Stimulated activated CD8-positive, alpha-beta memory T cell treated with anti-CD3 and anti-CD28 coated beads, Interleukin-4, amount 100 ng/mL, for 24 hours (primary cell): ENCODE results near the gene MED10.

Experiments
- DNase-seq: peaks from one replicate; pipeline ENCODE4 v3.0.0-alpha.2; 2020; ENCODE audit warnings: low read depth

Gene MED10

DNA sequence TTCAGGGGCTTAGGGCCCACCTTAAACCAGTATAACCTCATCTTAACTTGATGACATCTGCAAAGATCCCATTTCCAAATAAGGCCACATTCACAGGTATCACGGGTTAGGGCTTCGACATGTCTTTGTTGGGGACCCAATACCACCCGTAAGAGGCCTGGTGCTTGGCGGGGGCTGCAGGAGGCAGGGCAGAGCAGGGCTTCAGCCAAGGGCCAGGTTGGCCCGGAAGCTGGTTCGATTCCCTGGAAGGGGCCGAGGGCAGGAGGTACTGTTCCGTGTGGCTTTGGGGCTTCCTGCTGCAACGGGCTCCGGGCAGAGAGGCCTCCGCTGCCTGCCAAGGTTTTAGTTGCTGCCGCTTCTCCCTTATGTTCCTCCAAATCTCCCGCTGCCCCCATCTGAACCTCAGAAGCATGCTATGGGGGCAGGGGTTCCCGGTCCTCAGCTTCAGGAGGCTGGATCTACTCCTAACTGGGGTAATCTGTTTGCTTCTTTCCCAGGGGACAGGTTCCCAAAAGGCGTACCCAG, 29.8 kb downstream of the MED10 start:
- DNase-seq, result no peak

DNA sequence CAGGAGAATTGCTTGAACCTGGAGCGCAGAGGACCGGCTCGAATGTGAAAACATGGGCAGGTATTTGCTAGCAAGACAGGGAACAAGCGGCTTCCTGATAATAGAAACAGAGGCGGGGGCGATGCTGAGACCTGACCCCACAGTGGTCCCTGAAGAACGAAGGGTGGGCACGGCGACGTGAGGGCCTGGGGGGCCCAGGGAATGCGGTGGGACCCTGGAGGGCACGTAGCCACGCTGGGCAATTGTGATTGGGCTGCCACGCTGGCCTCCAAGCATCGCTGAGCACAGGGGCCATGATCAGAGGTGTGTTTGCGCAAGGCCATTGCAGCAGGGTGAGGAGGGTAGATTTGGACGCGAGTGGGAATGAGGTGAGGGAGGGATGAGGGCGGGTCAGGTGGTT, 30.7 kb downstream of the MED10 start:
- DNase-seq, result no peak

DNA sequence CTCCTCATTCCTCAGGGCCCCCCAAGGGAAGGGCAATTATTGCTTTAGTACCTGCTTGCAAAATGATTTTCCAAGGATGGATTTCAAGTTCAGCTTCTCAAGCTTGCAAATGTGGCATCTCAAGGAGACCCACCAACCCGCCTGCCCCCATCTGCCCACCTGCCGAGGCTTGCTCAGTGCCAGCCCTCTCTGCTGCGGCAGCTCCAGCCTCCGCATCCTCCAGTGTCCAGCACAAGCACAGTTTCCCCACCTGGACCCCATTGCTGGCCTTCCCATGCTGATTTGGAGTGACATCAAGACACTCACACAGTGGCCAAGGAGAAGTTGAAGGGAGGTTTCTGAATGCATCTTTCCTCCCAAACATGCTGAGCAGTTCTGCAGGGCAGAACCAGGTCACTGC, 31.2 kb downstream of the MED10 start:
- DNase-seq, result no peak

DNA sequence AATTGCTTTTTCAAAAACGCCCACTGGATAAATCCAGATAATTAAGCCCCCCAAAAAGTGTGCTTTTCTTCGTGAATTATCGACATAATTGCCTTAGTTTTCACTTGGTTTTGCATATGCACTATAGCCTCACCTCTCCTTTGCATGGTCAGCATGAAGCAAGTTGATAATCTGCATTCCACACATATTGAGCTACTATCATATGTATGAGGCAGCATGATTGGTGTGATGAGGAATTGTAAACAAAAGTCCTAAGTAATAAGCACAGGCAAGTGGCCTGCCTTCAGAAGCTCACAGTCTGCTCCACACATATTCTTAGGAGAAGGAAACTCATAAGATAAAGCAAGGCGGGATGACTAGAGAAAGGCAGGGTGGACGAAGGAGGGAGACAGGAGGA, 33.8 kb downstream of the MED10 start:
- DNase-seq, result no peak

DNA sequence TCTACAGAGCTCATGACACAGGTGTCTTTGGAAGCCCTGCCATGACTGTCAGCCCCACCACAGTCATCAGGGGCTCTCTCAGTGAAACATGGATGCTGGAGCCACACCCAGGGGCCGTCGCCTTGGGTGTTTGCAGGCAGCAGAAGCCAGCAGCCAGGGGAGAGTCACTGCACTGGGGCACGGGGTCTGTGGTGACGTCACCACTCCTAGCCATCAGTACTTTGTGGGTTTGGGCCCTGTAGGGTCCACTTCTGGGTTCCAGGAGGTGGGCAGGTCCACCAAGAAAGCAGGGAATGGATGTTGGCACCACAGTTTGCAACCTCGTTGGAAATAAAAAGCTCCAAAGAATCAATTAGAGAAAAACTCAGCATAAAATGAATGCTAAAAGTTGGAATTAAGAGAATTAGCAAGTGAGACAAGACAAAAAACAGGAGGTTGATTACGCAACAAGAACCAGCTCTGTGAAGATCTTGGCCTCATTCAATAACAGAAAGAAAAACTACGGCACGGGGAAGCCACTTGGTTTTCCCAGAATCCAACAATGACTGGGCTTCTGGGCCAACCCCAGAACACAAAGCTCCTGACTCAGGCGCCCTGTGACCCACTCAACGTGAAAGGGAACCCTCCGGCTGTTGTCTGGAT, 34.3 kb downstream of the MED10 start:
- no peak for DNase-seq

DNA sequence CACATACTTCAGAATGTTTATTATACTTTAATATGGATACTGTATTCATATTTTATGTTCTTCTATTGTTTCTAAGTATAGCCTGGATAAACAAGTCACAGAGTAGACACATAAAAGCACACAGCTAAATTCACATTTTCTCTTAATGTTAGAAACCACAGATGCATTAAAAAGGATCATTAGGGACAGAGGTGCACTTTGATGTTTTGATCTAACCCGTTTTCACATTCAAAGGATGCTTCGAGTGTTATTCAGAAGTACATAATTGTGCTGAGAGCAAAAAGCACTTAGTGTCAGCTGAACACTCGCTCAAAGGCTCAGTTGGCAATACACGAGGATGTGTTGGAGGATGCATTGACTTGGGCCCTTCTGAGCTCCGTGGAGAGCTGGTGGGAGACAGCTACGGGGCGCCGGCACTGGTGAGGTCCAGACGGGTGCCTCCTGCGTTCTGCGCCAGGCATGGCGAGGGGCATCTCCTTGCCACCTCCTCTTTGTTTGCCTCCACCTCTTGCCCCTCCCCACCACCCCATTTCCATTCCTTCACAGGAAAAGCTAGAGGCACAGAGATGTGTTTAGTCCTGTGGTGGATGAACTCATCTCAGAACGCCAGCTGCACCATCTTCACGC, 35.5 kb downstream of the MED10 start:
- DNase-seq, result no peak

DNA sequence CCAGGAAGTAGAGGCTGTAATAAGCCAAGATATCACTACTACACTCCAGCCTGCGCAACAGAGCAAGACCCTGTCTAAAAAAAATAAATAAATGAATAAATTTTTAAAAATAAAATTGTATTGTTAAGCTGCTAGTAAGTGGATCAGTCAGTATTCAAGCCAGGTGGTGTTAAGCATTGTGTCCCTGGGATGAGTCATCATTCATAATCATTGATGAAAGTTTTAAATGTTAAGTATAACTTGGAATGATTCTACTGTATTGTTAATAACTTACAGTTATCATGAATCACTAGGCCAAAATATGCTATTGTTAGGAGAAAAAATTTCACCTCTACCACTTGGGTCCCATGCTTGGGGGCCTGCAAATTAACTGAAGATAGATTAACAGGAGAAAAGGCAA, 38.2 kb downstream of the MED10 start:
- DNase-seq, result no peak

DNA sequence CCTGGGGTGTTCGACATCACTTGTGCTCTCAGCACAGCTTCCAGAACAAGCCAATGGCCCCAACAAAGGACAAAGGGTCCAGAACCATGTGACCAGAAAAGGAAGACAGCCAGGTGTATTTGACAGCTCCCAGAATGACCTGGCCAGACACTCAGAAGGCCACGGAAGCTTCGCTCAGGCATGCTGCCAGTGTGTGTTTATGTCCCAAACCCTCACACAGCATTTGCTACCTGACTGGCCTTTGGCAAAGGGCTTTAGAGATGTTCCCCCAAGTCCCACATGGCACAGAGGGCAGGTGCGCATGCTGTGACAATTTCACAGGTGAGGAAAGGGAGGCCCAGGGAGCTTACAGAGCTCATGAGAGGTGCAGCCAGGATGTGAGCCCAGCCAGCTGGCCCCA, 39.5 kb downstream of the MED10 start:
- DNase-seq, result no peak

DNA sequence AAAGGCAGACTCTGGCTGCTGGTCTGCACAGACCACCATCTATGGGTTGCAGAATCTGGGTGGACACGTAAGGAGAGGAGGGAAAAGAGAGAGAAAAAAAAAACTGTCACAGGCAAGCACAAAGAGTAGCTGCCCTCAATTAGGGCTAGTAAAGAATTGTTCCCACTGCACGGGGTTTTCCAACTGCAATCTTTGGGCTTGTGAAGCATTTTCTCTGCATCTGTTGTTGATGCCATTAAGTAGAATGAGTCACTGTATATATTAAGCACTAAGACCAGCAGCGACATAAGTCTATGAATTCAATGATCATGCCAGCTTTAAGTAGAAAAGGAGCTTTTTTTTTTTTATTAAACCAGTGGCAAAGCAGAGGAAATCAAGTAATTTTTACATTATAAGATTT, 40.2 kb downstream of the MED10 start:
- DNase-seq, result no peak

DNA sequence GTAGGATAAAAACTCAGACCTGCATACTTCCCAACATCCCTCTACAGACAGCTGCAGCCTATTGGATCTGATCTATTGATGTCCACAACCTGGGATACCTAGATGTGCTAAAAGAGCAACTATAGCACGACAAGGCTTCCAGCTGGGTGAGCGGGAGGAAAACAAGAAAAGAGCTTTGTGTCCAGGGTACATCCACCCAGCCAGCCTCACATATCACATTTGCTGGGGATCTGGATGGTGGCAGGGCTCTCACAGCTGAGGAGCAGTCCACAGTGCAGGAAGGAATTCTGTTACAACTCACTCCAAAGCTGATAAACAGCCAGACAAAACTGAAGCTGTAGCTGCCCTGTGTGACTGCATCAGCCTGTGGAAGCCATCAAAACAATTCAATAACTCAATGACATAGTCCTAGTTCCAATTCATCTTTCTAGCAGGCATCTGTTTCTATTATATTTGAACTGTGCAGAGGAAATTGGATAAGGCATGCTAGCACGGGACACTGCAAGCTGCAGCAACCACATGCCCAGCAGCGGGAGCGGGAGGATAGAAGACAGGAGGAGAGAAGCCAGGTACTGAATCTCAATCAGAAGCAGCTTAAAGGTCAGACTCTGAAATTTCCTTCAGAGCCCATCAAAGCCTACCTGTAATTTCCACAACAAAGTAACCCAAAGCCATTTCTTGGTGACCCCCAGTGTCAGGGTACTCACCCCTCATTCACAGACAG, 45.0 kb downstream of the MED10 start:
- DNase-seq, result no peak

DNA sequence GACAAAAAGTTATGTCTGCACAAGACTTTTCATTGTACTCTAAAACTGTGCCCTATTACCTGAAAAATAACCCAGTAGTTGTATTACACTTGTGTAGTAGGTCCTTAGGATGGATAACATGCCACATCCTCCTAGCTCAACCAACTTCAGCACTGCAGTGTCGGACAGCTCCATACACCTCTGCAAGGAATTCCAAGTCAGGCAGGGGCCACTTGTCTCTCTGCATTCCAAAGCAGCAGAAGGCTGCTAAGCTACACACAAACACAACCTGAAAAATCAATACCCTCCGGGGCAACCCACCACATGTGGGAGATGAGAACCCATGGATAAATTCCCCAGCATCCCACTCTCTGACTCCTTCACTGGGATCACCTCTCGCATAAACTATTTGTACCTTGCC, 50.2 kb downstream of the MED10 start:
- no peak for DNase-seq

DNA sequence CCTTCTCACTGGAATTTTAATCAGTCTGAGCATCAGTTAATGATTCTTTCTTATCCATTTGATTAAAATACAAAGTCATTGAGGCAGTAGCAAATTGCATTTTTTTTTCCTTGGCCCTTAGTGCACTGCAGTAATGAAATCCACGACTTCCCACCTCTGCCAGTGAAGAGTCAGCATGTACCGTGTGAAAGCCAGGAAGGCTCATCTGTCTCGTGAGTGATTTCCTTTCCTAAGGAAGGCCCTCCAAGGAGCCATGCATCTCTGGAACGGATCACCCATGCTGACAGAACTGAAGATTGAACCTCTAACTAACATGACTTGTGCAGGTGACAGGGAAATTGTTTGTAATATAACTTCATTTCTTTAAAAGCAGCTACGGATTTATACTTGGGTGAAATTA, 51.6 kb downstream of the MED10 start:
- DNase-seq, result no peak

DNA sequence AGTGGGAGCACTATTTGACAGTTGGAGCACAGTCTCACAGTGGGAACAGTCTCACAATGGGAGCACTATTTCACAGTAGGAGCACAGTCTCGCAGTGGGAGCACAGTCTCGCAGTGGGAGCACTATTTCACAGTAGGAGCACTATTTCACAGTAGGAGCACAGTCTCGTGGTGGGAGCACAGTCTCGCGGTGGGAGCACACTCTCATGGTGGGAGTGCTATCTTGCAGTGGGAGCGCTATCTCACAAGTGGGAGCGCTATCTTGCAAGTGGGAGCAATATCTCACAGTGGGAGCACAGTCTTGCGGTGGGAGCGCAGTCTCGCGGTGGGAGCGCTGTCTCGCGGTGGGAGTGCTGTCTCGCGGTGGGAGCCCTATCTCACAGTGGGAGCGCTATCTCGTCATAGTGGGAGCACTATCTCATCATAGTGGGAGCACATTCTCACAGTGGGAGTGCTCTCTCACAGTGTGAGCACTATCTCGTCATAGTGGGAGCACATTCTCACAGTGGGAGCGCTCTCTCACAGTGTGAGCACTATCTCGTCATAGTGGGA, 56.1 kb downstream of the MED10 start:
- no peak for DNase-seq
